Measurements from ENCODE around the gene MPRIP.

MPRIP gene

DNA sequence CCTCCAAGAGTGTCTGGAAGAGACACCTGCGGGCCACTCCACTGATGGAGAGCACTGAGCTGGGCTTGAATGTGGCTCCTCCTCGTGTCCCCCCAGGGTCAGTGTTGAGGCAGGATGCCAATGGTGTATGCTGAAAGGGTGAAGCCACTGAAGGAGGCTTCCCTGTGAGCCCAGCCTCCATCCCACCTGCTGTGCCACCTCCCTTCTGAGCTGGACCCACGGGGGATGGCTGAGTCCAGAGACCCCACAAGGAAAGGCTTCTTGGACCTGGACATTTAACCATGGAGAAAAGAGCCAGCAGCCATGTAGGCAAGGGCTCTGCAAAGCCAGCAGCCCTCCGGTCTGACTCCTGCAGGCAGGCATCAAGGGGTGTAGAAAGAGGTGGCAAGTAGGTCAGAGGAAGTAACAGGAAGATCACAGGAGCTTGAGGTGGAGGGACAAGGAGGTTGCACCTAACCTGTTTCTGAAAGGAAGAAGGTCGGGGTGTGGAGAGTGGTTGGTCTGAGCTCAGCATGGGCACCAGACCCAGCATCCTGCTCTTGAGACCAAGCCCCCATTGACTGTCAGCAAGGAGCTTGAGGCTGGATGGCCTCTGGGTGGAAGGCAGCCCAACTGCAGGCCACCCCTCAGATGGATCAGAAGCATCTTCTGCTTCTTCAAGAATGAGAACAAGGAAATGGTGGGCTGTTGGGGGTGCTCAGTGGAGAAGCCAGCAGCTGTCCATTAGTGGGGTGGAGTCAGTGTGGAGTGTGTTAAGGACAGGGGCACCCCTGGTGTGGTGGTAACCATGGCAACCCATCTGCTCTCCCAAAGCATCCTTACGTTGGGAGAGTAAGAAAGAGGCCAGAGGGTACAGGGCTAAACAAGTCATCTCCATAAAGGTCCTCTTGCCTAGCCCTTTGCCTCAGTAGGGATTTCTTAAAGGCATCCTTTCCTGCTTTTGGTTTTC is 83.2 kb downstream of the MPRIP start:
- Histone ChIP-seq H3K9me3 (ENCODE audit: control insufficient read depth, insufficient read depth, low read length) (no peaks in the 10 kb centered on the region), H3K36me3 (ENCODE audit: control insufficient read depth, insufficient read depth, low read length) (no peaks in the 10 kb centered on the region; the same call in 1 of the 2 replicates), H3K4me3 (ENCODE audit: low read depth, low read length) (no peak overlapping the region), H3K4me1 (ENCODE audit: control insufficient read depth, insufficient read depth, low read length) (no peaks in the 10 kb centered on the region), H3K27ac (ENCODE audit: low read depth, low read length) (no peak overlapping the region), H3K27me3 (ENCODE audit: control insufficient read depth, insufficient read depth, low read length) (no peaks in the 10 kb centered on the region), H3K9ac (ENCODE audit: low read depth, low read length) (no peak overlapping the region)

DNA sequence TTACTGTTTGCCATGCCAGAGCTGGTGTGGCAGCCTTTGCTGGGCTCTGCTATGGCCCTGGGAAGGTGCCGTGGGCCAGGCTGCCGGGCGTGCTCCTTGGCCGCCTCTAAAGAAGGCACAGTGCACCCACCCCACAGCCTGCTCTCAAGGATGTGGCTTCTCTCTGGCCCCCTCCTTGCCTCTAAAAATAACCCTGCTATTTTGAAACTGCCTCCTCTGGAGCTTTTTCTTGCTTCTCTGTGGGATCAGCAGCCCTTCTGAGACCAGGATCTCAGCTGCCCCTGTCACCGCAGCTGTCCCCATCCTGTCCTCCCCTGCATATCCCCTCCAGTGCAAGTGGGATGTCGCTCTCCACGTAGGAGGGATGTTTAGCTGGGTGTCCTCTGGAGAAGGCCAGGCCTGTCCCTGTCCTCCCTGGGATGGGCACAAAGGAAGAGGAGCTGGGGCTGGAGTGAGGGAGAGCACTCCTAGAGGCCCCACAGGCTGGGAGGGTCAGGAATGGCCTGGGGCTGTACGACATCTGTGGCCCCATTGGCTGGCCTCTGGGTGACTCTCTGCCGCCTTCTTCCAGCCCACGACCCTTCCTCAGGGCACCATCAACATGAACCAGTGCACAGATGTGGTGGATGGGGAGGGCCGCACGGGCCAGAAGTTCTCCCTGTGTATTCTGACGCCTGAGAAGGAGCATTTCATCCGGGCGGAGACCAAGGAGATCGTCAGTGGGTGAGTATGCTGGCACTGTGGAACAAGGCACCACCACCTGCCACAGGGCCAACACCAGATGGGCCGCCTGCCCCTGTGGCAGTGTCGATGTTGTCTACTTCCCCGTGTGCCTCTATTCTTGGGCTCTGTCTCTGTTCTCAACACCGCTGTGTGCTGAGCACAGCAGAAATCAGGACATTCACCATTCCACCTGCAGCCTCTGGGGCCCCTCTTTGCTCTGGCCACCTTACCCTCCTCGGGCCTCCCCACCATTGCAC is 84.2 kb downstream of the MPRIP start:
- H3K27me3 ChIP-seq (ENCODE audit: control insufficient read depth, insufficient read depth, low read length): no peaks in the 10 kb centered on the region
- no peak overlapping the region for H3K27ac ChIP-seq (ENCODE audit: low read depth, low read length)
- no peak overlapping the region for H3K4me3 ChIP-seq (ENCODE audit: low read depth, low read length)
- H3K36me3 ChIP-seq (ENCODE audit: control insufficient read depth, insufficient read depth, low read length): peaks cover 8% of the 10 kb centered on the region; the same call in 1 of the 2 replicates
- no peaks in the 10 kb centered on the region for H3K4me1 ChIP-seq (ENCODE audit: control insufficient read depth, insufficient read depth, low read length)
- no peaks in the 10 kb centered on the region for H3K9me3 ChIP-seq (ENCODE audit: control insufficient read depth, insufficient read depth, low read length)
- H3K9ac ChIP-seq (ENCODE audit: low read depth, low read length): no peak overlapping the region

DNA sequence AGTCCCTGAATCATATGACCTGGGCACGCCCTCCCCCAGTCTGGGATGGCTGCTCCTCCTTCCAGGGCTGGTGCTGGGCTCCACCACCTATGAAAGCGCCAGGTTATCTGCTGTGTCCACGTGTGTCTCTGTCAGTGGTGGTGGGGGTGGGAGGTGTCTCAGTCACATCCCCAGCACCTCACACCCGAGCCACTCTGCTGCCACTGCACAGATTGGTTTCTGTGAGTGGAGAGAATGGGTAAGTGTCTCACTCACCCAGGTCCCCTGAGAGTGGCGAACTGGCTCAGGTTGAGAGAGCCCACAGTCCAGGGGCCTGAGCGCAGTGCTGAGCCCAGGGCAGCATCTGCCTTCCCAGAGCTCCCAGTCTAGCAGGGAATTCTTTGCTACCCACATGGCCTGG is 84.9 kb downstream of the MPRIP start:
- Histone ChIP-seq H3K4me3 (ENCODE audit: low read depth, low read length) (no peak overlapping the region), H3K27me3 (ENCODE audit: control insufficient read depth, insufficient read depth, low read length) (no peaks in the 10 kb centered on the region), H3K4me1 (ENCODE audit: control insufficient read depth, insufficient read depth, low read length) (peaks cover 5% of the 10 kb centered on the region; the same call in 1 of the 2 replicates), H3K27ac (ENCODE audit: low read depth, low read length) (no peak overlapping the region), H3K9me3 (ENCODE audit: control insufficient read depth, insufficient read depth, low read length) (no peaks in the 10 kb centered on the region), H3K9ac (ENCODE audit: low read depth, low read length) (no peak overlapping the region), H3K36me3 (ENCODE audit: control insufficient read depth, insufficient read depth, low read length) (peaks cover 11% of the 10 kb centered on the region; the same call in 1 of the 2 replicates)

DNA sequence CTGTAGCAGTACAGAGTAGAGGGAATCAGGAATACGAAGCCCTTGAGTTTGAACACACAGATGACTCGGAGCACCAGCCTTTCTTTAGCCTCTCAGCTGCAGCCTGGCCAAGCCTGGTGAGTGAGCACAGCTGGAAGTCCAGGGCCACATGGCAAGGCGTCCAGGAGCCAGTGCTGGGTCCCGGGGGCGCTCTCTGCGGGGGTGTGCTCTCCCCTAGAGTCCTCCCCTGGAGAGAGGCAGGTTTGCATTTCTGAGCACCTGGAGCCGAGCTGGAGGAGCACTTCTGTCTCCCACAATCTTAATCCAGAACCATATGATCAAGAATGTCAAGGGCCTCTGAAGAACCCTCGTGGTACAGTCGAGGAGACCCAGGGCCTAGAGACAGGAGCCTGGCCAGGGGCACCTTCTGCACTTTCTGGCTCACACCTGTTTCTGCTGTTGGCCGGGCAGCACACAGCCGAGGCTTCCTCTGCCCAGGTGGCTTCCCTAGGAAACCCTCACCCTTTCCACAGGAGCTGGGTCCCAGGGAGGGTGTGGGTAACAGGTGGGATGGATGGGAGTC is 85.6 kb downstream of the MPRIP start:
- H3K9me3 ChIP-seq (ENCODE audit: control insufficient read depth, insufficient read depth, low read length): no peaks in the 10 kb centered on the region
- no peak overlapping the region for H3K9ac ChIP-seq (ENCODE audit: low read depth, low read length)
- no peak overlapping the region for H3K4me3 ChIP-seq (ENCODE audit: low read depth, low read length)
- H3K27me3 ChIP-seq (ENCODE audit: control insufficient read depth, insufficient read depth, low read length): no peaks in the 10 kb centered on the region
- H3K36me3 ChIP-seq (ENCODE audit: control insufficient read depth, insufficient read depth, low read length): peaks cover 11% of the 10 kb centered on the region; the same call in 1 of the 2 replicates
- no peak overlapping the region for H3K27ac ChIP-seq (ENCODE audit: low read depth, low read length)
- H3K4me1 ChIP-seq (ENCODE audit: control insufficient read depth, insufficient read depth, low read length): peaks cover 9% of the 10 kb centered on the region; the same call in 1 of the 2 replicates

DNA sequence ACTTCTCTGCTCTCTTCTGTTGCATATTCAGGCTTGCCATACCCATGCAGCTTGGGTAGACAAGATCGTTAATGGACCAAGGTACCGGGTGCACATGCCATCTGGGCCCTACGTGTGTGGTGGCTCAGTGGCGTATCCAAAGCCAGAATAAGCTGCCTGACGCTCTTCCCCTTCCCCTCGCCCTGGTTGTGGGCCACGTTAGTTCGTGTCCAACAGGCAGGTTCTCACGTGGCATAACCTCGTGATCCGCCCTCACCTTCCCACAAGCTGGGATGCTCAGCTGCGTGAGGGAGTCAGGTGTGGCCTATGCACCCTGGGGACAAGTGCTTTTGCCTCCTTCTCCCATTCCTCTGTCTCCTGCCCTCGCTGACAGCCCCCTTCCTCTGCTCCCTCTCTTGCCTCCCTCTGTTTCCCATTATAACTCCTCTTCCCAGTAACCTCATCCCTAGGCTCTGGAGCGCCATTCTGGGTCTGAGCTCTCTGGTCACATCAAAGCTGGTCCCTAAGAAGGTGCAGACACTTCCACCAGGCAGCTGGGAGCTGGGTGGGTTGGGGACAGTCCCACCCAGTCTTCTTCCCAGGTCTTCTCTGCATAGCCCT is 86.3 kb downstream of the MPRIP start:
- H3K27ac ChIP-seq (ENCODE audit: low read depth, low read length): no peak overlapping the region
- no peak overlapping the region for H3K4me3 ChIP-seq (ENCODE audit: low read depth, low read length)
- H3K9ac ChIP-seq (ENCODE audit: low read depth, low read length): no peak overlapping the region
- peaks cover 18% of the 10 kb centered on the region for H3K36me3 ChIP-seq (ENCODE audit: control insufficient read depth, insufficient read depth, low read length)
- H3K4me1 ChIP-seq (ENCODE audit: control insufficient read depth, insufficient read depth, low read length): peaks cover 9% of the 10 kb centered on the region; the same call in 1 of the 2 replicates
- H3K9me3 ChIP-seq (ENCODE audit: control insufficient read depth, insufficient read depth, low read length): no peaks in the 10 kb centered on the region
- H3K27me3 ChIP-seq (ENCODE audit: control insufficient read depth, insufficient read depth, low read length): no peaks in the 10 kb centered on the region

DNA sequence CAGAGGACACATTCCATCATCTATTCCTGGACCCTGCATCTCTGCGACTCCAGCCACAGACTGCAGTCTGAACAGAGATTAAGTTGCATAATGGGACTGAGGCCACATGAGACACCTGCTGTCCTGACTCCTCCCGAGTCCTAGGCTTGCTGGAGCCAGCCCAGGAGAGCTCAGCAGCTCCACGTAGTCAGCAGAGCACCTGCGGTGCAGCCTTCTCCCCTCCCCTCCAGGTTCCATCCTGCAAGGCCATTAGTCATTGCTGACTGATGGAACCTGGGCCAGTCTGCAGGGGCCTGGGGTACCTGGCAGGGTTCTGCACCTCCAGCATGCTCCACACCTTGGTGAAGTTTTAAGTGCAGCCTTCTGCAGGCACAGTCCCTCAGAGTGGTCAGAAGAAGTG is 87.2 kb downstream of the MPRIP start:
- peaks cover 20% of the 10 kb centered on the region for H3K36me3 ChIP-seq (ENCODE audit: control insufficient read depth, insufficient read depth, low read length)

DNA sequence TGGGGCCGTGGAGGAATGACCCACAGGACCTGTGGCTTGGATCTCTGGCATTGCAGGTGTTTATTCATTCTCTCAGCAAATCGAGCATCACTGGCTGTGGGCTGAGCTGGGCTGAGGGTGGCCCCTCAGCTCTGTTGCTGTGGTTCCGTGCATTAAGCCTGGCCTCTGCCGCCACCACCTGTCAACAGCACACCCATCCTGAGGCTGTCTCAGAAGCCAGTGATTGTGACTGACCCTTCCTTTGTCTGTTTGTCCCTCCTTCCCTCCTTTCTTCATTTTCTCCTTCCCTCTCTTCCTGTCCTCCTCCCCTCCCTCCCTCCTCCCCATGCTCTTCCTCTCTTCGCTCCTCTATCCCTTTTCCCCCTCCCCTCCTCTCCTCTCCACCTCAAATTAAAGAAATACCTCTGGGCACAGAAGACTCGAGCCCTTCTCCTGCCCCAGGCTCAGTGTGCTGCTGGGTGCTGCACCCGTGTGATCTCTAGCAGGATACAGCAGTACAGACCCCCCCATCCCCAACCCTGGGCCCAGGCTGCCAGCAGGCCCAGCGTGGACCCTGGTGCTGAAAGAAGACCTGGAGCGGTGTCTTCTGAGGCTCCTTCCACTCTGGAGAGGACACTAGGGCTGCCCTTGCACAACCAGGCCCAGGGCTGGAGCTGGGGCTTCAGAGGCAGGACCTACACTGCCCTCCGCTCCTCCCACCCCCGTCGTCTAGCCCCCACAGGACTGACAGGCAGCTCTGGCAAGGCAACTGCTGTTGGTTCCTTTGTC is 88.0 kb downstream of the MPRIP start:
- Histone ChIP-seq H3K27ac (ENCODE audit: low read depth, low read length) (no peak overlapping the region), H3K36me3 (ENCODE audit: control insufficient read depth, insufficient read depth, low read length) (peaks cover 20% of the 10 kb centered on the region), H3K27me3 (ENCODE audit: control insufficient read depth, insufficient read depth, low read length) (no peaks in the 10 kb centered on the region), H3K9me3 (ENCODE audit: control insufficient read depth, insufficient read depth, low read length) (no peaks in the 10 kb centered on the region), H3K9ac (ENCODE audit: low read depth, low read length) (no peak overlapping the region), H3K4me1 (ENCODE audit: control insufficient read depth, insufficient read depth, low read length) (peaks cover 9% of the 10 kb centered on the region; the same call in 1 of the 2 replicates), H3K4me3 (ENCODE audit: low read depth, low read length) (no peak overlapping the region)

More for the DNA sequence above, 87.2 kb downstream of the MPRIP start:
- H3K9ac ChIP-seq (ENCODE audit: low read depth, low read length): no peak overlapping the region
- no peaks in the 10 kb centered on the region for H3K9me3 ChIP-seq (ENCODE audit: control insufficient read depth, insufficient read depth, low read length)
- H3K27ac ChIP-seq (ENCODE audit: low read depth, low read length): no peak overlapping the region
- no peaks in the 10 kb centered on the region for H3K27me3 ChIP-seq (ENCODE audit: control insufficient read depth, insufficient read depth, low read length)
- peaks cover 9% of the 10 kb centered on the region; the same call in 1 of the 2 replicates for H3K4me1 ChIP-seq (ENCODE audit: control insufficient read depth, insufficient read depth, low read length)
- H3K4me3 ChIP-seq (ENCODE audit: low read depth, low read length): no peak overlapping the region

DNA sequence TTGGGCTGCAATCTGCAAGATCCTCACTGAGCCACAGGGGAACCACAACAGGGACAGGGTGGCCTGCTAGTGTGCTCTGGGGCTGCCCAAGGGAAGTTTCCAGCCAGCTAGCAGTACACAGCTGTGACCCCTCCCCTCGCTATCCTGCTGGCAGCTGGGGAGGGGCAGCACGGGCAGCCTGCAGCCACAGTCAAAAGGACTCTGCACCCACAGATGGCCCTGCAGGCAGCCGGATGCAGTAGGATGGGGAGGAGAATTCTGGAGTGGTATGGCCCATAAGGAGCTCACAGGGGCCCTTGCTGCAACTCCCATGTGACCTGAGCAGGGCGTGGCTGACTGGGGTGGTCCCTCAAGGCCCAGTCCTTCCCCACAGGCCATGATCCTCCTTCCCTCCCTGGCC is 89.6 kb downstream of the MPRIP start:
- H3K9ac ChIP-seq (ENCODE audit: low read depth, low read length): no peak overlapping the region
- peaks cover 9% of the 10 kb centered on the region; the same call in 1 of the 2 replicates for H3K4me1 ChIP-seq (ENCODE audit: control insufficient read depth, insufficient read depth, low read length)
- H3K27ac ChIP-seq (ENCODE audit: low read depth, low read length): no peak overlapping the region
- H3K9me3 ChIP-seq (ENCODE audit: control insufficient read depth, insufficient read depth, low read length): no peaks in the 10 kb centered on the region
- H3K4me3 ChIP-seq (ENCODE audit: low read depth, low read length): no peak overlapping the region
- no peaks in the 10 kb centered on the region for H3K27me3 ChIP-seq (ENCODE audit: control insufficient read depth, insufficient read depth, low read length)
- H3K36me3 ChIP-seq (ENCODE audit: control insufficient read depth, insufficient read depth, low read length): peaks cover 29% of the 10 kb centered on the region

DNA sequence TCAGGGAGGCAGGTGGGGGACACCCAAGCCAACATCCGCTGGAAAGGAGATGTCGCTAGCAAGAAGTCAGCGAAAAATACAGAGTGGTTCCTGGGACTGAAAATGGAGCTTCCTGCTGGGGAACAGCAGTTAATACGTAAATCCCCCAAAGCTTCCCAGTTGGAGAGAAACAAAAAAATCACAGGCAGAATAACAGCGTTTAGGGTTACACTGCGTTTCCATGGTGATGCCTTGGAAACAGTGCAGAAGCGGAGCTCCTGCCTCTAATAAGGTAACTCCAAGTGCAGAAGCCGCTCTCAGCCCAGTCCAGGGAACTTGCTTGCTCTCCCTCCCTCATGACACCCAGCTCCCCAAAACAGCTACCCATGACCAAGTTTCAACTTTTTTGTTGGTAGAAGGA is 90.5 kb downstream of the MPRIP start:
- no peak overlapping the region for H3K9ac ChIP-seq (ENCODE audit: low read depth, low read length)
- H3K36me3 ChIP-seq (ENCODE audit: control insufficient read depth, insufficient read depth, low read length): peaks cover 31% of the 10 kb centered on the region
- no peaks in the 10 kb centered on the region for H3K27me3 ChIP-seq (ENCODE audit: control insufficient read depth, insufficient read depth, low read length)
- peak overlapping the region; percentile 31 for H3K27ac ChIP-seq (ENCODE audit: low read depth, low read length)
- no peak overlapping the region for H3K4me3 ChIP-seq (ENCODE audit: low read depth, low read length)
- H3K9me3 ChIP-seq (ENCODE audit: control insufficient read depth, insufficient read depth, low read length): no peaks in the 10 kb centered on the region
- peaks cover 9% of the 10 kb centered on the region; the same call in 1 of the 2 replicates for H3K4me1 ChIP-seq (ENCODE audit: control insufficient read depth, insufficient read depth, low read length)
